ENCODE measurements around the gene NCOA7. TPM values are rescaled to one million over a fixed set of nuclear protein-coding genes. Genes with fewer than 3 reads are reported as not detected.

The NCOA7 gene
- total and polyA plus RNA-seq, 9 of the 15 experiments (the other 6 are each of a cell fraction or from before 2014, with no cell fraction given), result 5.8 to 14.6 (median 9.3) TPM

- intact Hi-C loops (cut with micrococcal nuclease), result no loop called here
- DNase-seq (ENCODE audit: extremely low read depth in 1 of 4, low spot score in 3 of 4) (no peak), FAIRE-seq (no peak), ATAC-seq (no peak)
- no peaks in the 10 kb centered on the region for H3K27me3 ChIP-seq (ENCODE audit: control insufficient read depth in 2 of 2, insufficient read depth in 2 of 2, low read length in 2 of 2)
- no peak overlapping the region for H2AFZ ChIP-seq (ENCODE audit: low read depth, low read length)
- in situ Hi-C loops (cut with MboI), result no loop called here
- H3K79me2 ChIP-seq (ENCODE audit: control insufficient read depth, insufficient read depth, low read length), result no peaks in the 10 kb centered on the region; the same call in 2 of the 3 replicates
- peaks cover 6% of the 10 kb centered on the region; the same call in 1 of the 3 replicates for H3K36me3 ChIP-seq (ENCODE audit: control insufficient read depth, insufficient read depth, low read length)
- no peak overlapping the region for H3K9ac ChIP-seq (ENCODE audit: insufficient read depth in 1 of 2, low read depth in 2 of 2, low read length in 2 of 2)
- CTCF ChIA-PET (ENCODE audit: low intra/inter-chr PET ratio), result no interaction called here
- H4K20me1 ChIP-seq (replicated peaks; ENCODE audit: control insufficient read depth, insufficient read depth, low read length), result no peaks in the 10 kb centered on the region
- no TSS peak for BruUV-seq (replicated peaks)
- no peaks in the 10 kb centered on the region for H3K9me3 ChIP-seq (replicated peaks; ENCODE audit: control insufficient read depth, insufficient read depth, low read depth, low read length)
- H3K9me1 ChIP-seq (ENCODE audit: control insufficient read depth, insufficient read depth, low read length), result no peaks in the 10 kb centered on the region
- peaks cover 0 to 3% of the 10 kb centered on the region in 2 experiments; a peak in 1 of 5 replicates for H3K4me1 ChIP-seq (replicated peaks in 1 of 2; ENCODE audit: control insufficient read depth in 2 of 2, insufficient read depth in 2 of 2, low read length in 2 of 2)
- POLR2A ChIA-PET, result interaction anchor here (0.9 to 1.6 kb wide), 2 partner anchors 13 to 15 kb away, joined by 3 to 6 read pairs; partner anchors contain the start of gene NCOA7
- no peak overlapping the region for H3K4me3 ChIP-seq
- no peak overlapping the region for H3K27ac ChIP-seq (ENCODE audit: extremely low read depth, low read depth, low read length)
- H3K4me2 ChIP-seq (ENCODE audit: insufficient read depth, low read length), result no peak overlapping the region
- TF ChIP-seq MEIS2 (IDR thresholded peaks at IDR 0.05; ENCODE audit: partially characterized antibody) (peak; percentile 60), BCOR (IDR thresholded peaks at IDR 0.05) (no peak), HDAC2 (IDR thresholded peaks at IDR 0.05) (no peak), MAFG (tag; conservative IDR thresholded peaks at IDR 0.05) (peak; percentile 29; the same call in 1 of the 2 replicates), RFX5 (IDR thresholded peaks at IDR 0.05; ENCODE audit: low read depth, low read length) (no peak), ZNF316 (IDR thresholded peaks at IDR 0.05) (peak; percentile 16; the same call in 1 of the 2 replicates), KLF6 (CRISPR knock-in tag; IDR thresholded peaks at IDR 0.05; ENCODE audit: borderline replicate concordance) (no peak), ARID2 (IDR thresholded peaks at IDR 0.05) (no peak), ZEB2 (IDR thresholded peaks at IDR 0.05) (peak; percentile 49; the same call in 1 of the 2 replicates), ZNF197 (CRISPR knock-in tag; IDR thresholded peaks at IDR 0.05; ENCODE audit: low read depth) (no peak), DACH1 (IDR thresholded peaks at IDR 0.05; ENCODE audit: partially characterized antibody) (no peak), NUFIP1 (IDR thresholded peaks at IDR 0.05; ENCODE audit: partially characterized antibody) (no peak)
- TF ChIP-seq, protein P1, sequence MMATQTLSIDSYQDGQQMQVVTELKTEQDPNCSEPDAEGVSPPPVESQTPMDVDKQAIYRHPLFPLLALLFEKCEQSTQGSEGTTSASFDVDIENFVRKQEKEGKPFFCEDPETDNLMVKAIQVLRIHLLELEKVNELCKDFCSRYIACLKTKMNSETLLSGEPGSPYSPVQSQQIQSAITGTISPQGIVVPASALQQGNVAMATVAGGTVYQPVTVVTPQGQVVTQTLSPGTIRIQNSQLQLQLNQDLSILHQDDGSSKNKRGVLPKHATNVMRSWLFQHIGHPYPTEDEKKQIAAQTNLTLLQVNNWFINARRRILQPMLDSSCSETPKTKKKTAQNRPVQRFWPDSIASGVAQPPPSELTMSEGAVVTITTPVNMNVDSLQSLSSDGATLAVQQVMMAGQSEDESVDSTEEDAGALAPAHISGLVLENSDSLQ (IDR thresholded peaks at IDR 0.05), result 0 out of 2 replicates have a peak, but pooled peaks have one; percentile 19
- TF ChIP-seq, protein P2, sequence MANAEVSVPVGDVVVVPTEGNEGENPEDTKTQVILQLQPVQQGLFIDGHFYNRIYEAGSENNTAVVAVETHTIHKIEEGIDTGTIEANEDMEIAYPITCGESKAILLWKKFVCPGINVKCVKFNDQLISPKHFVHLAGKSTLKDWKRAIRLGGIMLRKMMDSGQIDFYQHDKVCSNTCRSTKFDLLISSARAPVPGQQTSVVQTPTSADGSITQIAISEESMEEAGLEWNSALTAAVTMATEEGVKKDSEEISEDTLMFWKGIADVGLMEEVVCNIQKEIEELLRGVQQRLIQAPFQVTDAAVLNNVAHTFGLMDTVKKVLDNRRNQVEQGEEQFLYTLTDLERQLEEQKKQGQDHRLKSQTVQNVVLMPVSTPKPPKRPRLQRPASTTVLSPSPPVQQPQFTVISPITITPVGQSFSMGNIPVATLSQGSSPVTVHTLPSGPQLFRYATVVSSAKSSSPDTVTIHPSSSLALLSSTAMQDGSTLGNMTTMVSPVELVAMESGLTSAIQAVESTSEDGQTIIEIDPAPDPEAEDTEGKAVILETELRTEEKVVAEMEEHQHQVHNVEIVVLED (CRISPR knock-in tag; IDR thresholded peaks at IDR 0.05), result no peak
- TF ChIP-seq, protein P3, sequence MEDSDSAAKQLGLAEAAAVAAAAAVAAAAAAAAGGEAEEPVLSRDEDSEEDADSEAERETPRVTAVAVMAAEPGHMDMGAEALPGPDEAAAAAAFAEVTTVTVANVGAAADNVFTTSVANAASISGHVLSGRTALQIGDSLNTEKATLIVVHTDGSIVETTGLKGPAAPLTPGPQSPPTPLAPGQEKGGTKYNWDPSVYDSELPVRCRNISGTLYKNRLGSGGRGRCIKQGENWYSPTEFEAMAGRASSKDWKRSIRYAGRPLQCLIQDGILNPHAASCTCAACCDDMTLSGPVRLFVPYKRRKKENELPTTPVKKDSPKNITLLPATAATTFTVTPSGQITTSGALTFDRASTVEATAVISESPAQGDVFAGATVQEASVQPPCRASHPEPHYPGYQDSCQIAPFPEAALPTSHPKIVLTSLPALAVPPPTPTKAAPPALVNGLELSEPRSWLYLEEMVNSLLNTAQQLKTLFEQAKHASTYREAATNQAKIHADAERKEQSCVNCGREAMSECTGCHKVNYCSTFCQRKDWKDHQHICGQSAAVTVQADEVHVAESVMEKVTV (CRISPR knock-in tag; IDR thresholded peaks at IDR 0.05), result no peak
- TF ChIP-seq, protein P4, sequence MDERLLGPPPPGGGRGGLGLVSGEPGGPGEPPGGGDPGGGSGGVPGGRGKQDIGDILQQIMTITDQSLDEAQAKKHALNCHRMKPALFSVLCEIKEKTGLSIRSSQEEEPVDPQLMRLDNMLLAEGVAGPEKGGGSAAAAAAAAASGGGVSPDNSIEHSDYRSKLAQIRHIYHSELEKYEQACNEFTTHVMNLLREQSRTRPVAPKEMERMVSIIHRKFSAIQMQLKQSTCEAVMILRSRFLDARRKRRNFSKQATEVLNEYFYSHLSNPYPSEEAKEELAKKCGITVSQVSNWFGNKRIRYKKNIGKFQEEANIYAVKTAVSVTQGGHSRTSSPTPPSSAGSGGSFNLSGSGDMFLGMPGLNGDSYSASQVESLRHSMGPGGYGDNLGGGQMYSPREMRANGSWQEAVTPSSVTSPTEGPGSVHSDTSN (CRISPR knock-in tag; IDR thresholded peaks at IDR 0.05; ENCODE audit: low read depth), result no peak
- TF ChIP-seq, protein P4 (tag; conservative IDR thresholded peaks at IDR 0.05; ENCODE audit: low read depth), result peak; percentile 71
- TF ChIP-seq, protein P5, sequence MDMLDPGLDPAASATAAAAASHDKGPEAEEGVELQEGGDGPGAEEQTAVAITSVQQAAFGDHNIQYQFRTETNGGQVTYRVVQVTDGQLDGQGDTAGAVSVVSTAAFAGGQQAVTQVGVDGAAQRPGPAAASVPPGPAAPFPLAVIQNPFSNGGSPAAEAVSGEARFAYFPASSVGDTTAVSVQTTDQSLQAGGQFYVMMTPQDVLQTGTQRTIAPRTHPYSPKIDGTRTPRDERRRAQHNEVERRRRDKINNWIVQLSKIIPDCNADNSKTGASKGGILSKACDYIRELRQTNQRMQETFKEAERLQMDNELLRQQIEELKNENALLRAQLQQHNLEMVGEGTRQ (CRISPR knock-in tag; IDR thresholded peaks at IDR 0.05), result no peak
Observed at GRCh38 chr6:125804264-125804663, 13.5 kb downstream of the NCOA7 start.
